Measurements from ENCODE around the gene PTCRA. TPM values are rescaled to one million over a fixed set of nuclear protein-coding genes. Genes with fewer than 3 reads are reported as not detected.
"Not testable (repeated sequence)": the region's sequence is repeated elsewhere in the genome, so short reads cannot be mapped to it uniquely, and the experiment has no call there.

The PTCRA gene
- total and polyA plus RNA-seq, 2 of the 4 experiments (the other 2 are of a cell fraction) = not detected

GRCh38 chr6:42901538-42901957 is 14.3 kb upstream of the PTCRA start:
- Histone ChIP-seq H3K23ac (ENCODE audit: low read depth, low read length) (no peak overlapping the region), H3K79me1 (ENCODE audit: low read depth in 1 of 2, low read length in 2 of 2) (no peaks in the 10 kb centered on the region), H3K36me3 (ENCODE audit: control insufficient read depth, insufficient read depth, low read length) (no peaks in the 10 kb centered on the region), H3K18ac (ENCODE audit: low read depth, low read length) (no peak overlapping the region), H3K9ac (ENCODE audit: low read depth, low read length) (no peak overlapping the region), H2AK5ac (ENCODE audit: low read depth, low read length) (no peak overlapping the region), H2AFZ (replicated peaks; ENCODE audit: low read length, poor library complexity) (peak overlapping the region; percentile 1), H2BK20ac (ENCODE audit: low read depth, low read length) (no peak overlapping the region), H3K4me1 (ENCODE audit: control insufficient read depth, insufficient read depth, low read length) (peaks cover 3% of the 10 kb centered on the region; the same call in 1 of the 2 replicates), H4K5ac (ENCODE audit: low read depth, low read length) (no peak overlapping the region), H4K8ac (ENCODE audit: low read depth in 2 of 2, low read length in 2 of 2) (no peak overlapping the region; a peak in 1 of 4 replicates), H3K9me1 (ENCODE audit: insufficient read depth, low read length) (no peaks in the 10 kb centered on the region), H2BK120ac (ENCODE audit: low read depth, low read length) (no peak overlapping the region), H3K9me3 (ENCODE audit: control insufficient read depth, insufficient read depth, low read length) (no peaks in the 10 kb centered on the region), H2AK9ac (replicated peaks; ENCODE audit: low read depth, low read length, poor library complexity) (no peak overlapping the region), H3K14ac (replicated peaks; ENCODE audit: low read depth, low read length) (no peak overlapping the region), H3K27me3 (ENCODE audit: control insufficient read depth, insufficient read depth, low read length) (no peaks in the 10 kb centered on the region), H4K91ac (ENCODE audit: insufficient read depth, low read depth, low read length) (no peak overlapping the region), H3K4ac (ENCODE audit: low read depth, low read length) (no peak overlapping the region), H3K4me2 (ENCODE audit: low read depth, low read length) (0 out of 2 replicates have a peak overlapping the region, but pooled peaks have one; percentile 60), H3K4me3 (ENCODE audit: insufficient read depth, low read depth, low read length) (no peak overlapping the region), H3K56ac (ENCODE audit: extremely low read depth, insufficient read depth, low read length) (no peak overlapping the region), H2BK15ac (ENCODE audit: low read depth, low read length) (no peak overlapping the region), H4K20me1 (ENCODE audit: insufficient read depth, low read length) (no peaks in the 10 kb centered on the region), H2BK5ac (ENCODE audit: low read depth, low read length, poor library complexity, severe bottlenecking) (no peak overlapping the region), H3K27ac (ENCODE audit: insufficient read depth, low read length) (no peak overlapping the region)
- DNase-seq (peak; percentile 80), ATAC-seq (ENCODE audit: low read depth) (peak; percentile 99)
- BruUV-seq (replicated peaks) = no TSS peak
- TF ChIP-seq RAD21 (IDR thresholded peaks at IDR 0.05; ENCODE audit: low read length) (peak; percentile 94), SMC3 (IDR thresholded peaks at IDR 0.05; ENCODE audit: low read depth, low read length) (peak; percentile 73), CTCF (conservative IDR thresholded peaks at IDR 0.05; ENCODE audit: low read depth, low read length) (peak; percentile 84), RFX5 (IDR thresholded peaks at IDR 0.05; ENCODE audit: low read depth, low read length) (no peak)
- ChIA-PET CTCF (interaction anchor here (0.6 kb wide), 2 partner anchors 100 to 127 kb away, joined by 3 read pairs; no protein-coding TSS in a partner anchor), POLR2A (ENCODE audit: unreplicated experiment) (no interaction called here)
- intact Hi-C loops (cut with micrococcal nuclease) = loop anchor here (1.0 to 10.0 kb wide), 6 partner anchors 76 to 433 kb away; partner anchors contain the start of genes KLHDC3 and PEX6
- in situ Hi-C loops (cut with MboI; ENCODE audit: low sequenced_read_pairs) = loop anchor here (10.0 kb wide), 1 partner anchor 243 kb away; no protein-coding TSS in a partner anchor
- WGBS, 2 experiments (ENCODE audit: extremely low coverage in 2 of 2, insufficient read length in 1 of 2) = 0% methylated on average over 1 of the region's 11 CpGs; no CpG with 5 or more reads in 1 of the 2 experiments
- dilution Hi-C loops (cut with HindIII; ENCODE audit: low sequenced_read_pairs, unreplicated experiment) = no loop called here

GRCh38 chr6:42902429-42903263 is 13.2 kb upstream of the PTCRA start:
- POLR2A ChIA-PET (ENCODE audit: unreplicated experiment); H3K36me3 ChIP-seq (ENCODE audit: control insufficient read depth, insufficient read depth, low read length); BruUV-seq (replicated peaks); H3K79me1 ChIP-seq (ENCODE audit: low read depth in 1 of 2, low read length in 2 of 2); H3K9me1 ChIP-seq (ENCODE audit: insufficient read depth, low read length); H4K20me1 ChIP-seq (ENCODE audit: insufficient read depth, low read length); ATAC-seq (ENCODE audit: low read depth); H3K27ac ChIP-seq (ENCODE audit: insufficient read depth, low read length); H4K91ac ChIP-seq (ENCODE audit: insufficient read depth, low read depth, low read length); H2BK5ac ChIP-seq (ENCODE audit: low read depth, low read length, poor library complexity, severe bottlenecking); H3K9me3 ChIP-seq (ENCODE audit: control insufficient read depth, insufficient read depth, low read length); H2BK15ac ChIP-seq (ENCODE audit: low read depth, low read length); H2AK9ac ChIP-seq (replicated peaks; ENCODE audit: low read depth, low read length, poor library complexity); H3K56ac ChIP-seq (ENCODE audit: extremely low read depth, insufficient read depth, low read length); H4K5ac ChIP-seq (ENCODE audit: low read depth, low read length); H2BK120ac ChIP-seq (ENCODE audit: low read depth, low read length); H3K4me1 ChIP-seq (ENCODE audit: control insufficient read depth, insufficient read depth, low read length); H3K4me2 ChIP-seq (ENCODE audit: low read depth, low read length); H3K4me3 ChIP-seq (ENCODE audit: insufficient read depth, low read depth, low read length); H3K4ac ChIP-seq (ENCODE audit: low read depth, low read length); H3K23ac ChIP-seq (ENCODE audit: low read depth, low read length); CTCF ChIA-PET; H2AFZ ChIP-seq (replicated peaks; ENCODE audit: low read length, poor library complexity); H2BK20ac ChIP-seq (ENCODE audit: low read depth, low read length); H3K27me3 ChIP-seq (ENCODE audit: control insufficient read depth, insufficient read depth, low read length); H4K8ac ChIP-seq (ENCODE audit: low read depth in 2 of 2, low read length in 2 of 2); H3K18ac ChIP-seq (ENCODE audit: low read depth, low read length); H3K14ac ChIP-seq (replicated peaks; ENCODE audit: low read depth, low read length); H3K9ac ChIP-seq (ENCODE audit: low read depth, low read length); DNase-seq; dilution Hi-C loops (cut with HindIII; ENCODE audit: low sequenced_read_pairs, unreplicated experiment); H2AK5ac ChIP-seq (ENCODE audit: low read depth, low read length): not testable (repeated sequence)
- in situ Hi-C loops (cut with MboI; ENCODE audit: low sequenced_read_pairs) (loop anchor here (10.0 kb wide), 1 partner anchor 242 kb away; no protein-coding TSS in a partner anchor), intact Hi-C loops (cut with micrococcal nuclease) (loop anchor here (5.0 to 10.0 kb wide), 2 partner anchors 75 to 432 kb away; partner anchors contain the start of gene PEX6)
- WGBS, 2 experiments (ENCODE audit: extremely low coverage in 2 of 2, insufficient read length in 1 of 2) = 100% methylated on average over 2 of the region's 22 CpGs; no CpG with 5 or more reads in 1 of the 2 experiments
